CD4-positive, alpha-beta T cell treated with Interferon gamma for 1 hour (primary cell): Measurements from ENCODE around the gene MRPL37.

Experiments used
- DNase-seq: peaks from one replicate; pipeline ENCODE4 v3.0.0-alpha.2; 2020

Gene MRPL37

DNA sequence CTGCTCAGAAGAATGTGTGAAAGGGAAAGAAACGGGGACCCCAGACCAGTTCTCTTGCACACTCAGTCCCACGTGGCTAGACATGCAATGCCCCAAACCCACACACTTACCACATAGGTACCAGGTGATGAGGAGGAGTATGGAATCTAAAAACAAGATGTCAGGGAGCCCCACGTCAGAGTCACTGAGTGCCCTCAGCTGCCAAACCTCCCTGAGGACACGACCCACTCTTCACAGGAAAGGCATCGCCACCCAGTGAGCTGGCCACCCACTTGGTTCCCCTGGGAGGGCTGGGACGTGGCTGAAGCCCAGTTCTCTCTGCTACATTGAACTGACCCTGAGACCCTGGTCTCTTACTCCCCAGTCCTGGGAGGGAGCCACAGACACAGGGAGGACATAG lies 41.4 kb downstream of the MRPL37 start:
- no peak for DNase-seq

GRCh38 chr1:54243022-54243421 lies 43.1 kb downstream of the MRPL37 start:
- no peak for DNase-seq

DNA sequence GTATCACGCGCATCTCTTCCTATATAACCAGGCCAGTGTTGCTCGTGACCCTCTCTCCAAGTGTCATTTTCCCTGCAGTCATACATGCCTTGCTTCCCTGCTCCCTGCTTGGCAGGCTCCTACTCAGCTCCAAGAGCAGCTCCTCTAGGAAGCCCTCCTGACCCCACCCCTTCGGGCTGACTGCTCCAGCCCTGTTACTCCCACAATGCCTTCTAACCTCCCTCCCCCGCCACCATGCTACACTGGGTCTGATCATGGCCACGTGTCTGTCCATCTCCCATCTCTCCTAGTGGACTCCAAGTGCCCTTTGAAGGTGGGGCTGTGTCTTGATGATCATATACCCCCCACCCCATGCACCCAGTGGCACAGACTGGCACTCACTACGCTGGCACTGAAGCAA lies 44.7 kb downstream of the MRPL37 start:
- no peak for DNase-seq

DNA sequence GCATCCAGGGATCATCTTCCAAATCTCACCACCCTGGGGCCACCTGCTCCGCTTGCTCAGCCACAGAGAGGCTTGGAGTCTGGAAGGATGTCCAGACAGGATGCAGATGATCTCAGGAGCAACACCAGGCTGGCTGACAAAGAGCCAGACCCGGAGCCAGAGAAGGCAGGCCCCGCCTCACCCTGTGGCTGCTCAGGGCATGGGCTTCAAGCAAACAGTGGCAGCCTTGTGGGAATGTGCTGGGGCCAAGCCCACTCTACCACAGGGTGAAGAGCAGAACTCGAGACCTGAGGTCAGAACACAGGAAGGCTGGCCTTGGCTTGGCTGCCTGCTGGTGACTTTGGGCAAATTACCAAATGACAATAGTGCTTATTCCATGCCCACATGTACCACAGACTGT lies 45.5 kb downstream of the MRPL37 start:
- no peak for DNase-seq

DNA sequence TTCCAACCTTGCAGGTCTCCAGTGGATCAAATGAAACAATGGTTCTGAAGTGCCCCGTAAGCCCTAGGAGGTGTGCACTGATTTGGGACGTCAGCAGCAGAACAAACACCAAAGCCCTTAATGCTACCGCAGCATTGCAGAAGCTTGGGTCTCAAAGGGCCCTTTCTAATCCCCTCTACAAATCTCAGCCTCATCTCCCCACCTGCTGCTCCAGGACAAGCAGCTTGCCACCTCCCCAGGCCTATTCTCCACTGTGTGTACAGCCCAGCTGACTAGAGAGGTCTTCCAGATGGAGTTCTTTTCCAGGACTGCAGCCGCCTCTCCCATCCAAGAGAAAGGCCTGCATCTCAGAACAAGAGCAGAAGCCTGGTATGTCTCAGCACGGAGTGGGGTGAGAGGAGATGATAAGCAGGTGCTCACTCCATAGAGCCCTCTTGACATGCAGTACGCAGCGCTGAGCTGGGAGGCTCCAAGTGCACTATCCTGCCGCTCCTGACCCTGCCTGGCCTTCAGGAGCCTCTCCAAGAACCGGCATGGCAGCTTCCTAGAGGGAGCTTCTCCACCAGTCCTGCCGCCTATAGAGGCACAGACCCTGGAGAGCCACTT lies 46.3 kb downstream of the MRPL37 start:
- DNase-seq = no peak

DNA sequence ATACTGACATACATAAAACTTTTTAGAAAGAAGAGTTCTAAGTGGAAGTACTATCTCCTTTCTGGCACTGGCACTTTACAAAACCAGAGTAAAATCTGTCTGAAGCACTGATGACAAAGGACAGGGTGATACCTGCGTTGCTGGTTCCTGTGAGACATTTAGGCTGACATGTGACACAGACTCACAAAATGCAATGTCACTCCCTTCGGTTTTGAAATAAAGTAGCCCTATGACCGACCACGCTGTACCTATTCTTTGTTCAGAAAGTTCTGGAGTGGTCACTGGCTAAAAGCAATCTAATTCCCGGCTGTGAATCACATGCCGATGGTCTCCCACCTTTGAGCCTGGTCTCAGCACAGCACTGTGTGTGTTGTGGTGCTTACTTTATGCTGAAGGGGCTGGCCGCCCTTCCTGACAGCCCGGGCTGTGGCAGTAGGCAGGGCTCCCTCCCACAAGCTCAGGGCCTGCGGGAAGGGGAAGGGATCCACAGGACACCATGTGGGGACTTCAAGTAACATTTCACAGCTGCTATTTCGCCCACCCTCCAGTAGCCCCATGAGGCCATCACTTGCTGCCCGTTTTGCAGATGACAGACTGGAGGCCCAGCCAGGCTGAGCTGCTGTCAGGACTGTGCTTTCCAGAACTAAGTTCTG lies 48.0 kb downstream of the MRPL37 start:
- no peak for DNase-seq

- no peak for DNase-seq
Observed at GRCh38 chr1:54248966-54249365, 49.0 kb downstream of the MRPL37 start.

GRCh38 chr1:54249819-54250435 lies 50.0 kb downstream of the MRPL37 start:
- no peak for DNase-seq

DNA sequence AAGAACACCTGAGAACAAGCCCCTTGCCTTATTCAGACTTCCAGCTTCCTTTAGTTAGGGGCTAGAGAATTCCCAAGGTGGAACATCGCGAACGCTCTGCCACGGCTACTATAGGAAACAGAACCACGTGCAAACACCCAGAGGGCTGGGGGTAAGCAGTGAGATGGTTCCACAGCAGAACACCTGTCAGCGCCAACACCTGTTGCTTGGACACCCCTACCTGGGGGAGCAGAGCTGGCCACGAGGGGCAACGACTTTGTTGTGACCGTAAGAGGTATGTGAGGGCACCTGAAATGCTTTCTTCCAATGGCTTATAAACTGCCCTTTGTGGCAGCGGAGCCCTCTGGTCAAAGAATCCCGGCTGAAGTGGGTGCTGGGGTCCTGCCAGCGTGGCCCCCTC lies 50.7 kb downstream of the MRPL37 start:
- no peak for DNase-seq

DNA sequence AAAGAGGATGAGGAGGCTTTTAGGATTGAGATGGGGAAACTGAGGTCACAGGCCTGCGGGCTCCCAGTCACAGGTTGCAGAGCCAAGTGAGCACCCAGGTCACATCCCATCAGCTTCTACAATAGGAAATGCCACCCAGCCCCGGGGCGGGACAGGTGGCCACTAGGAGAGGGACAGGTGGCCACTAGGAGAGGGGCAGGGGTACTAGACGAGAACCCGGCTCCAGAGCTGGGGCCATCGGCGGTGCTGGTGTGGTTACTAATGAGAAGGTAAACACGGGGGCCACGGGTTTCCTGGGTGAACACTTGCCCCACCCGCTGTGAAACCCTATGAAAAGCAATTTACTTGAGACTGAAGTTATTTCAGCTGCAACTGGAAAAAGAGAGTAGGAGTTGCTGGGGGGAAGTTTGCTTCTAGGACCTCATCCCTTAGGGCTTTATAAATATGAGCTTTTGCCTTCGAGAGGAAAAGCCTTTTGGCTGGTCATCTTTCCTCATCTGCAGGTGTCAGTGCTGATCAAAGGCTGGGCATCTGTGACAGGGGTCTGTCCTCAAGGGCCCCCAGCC lies 52.5 kb downstream of the MRPL37 start:
- DNase-seq = no peak

DNA sequence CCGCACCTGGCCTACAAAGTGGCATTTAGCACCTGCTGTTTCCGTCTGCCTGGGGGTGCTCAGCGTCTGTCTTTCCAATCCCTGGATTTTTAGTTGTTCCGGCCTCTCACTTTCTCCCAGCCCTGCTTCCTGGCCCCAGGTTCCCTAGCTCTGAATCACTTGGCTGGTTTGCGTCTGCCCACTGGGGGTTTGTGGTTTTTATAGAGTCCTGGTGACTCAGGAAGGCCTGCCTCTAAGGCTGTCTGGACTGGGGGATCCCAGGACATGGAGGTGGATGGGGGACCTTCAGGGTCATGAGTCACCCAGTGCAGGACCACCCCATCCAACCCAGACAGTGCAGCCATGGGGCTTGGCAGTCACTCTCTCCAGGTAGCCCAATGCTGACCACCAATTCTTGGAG lies 53.5 kb downstream of the MRPL37 start:
- no peak for DNase-seq

- no peak for DNase-seq
Observed at GRCh38 chr1:54254055-54254454, 54.1 kb downstream of the MRPL37 start.

DNA sequence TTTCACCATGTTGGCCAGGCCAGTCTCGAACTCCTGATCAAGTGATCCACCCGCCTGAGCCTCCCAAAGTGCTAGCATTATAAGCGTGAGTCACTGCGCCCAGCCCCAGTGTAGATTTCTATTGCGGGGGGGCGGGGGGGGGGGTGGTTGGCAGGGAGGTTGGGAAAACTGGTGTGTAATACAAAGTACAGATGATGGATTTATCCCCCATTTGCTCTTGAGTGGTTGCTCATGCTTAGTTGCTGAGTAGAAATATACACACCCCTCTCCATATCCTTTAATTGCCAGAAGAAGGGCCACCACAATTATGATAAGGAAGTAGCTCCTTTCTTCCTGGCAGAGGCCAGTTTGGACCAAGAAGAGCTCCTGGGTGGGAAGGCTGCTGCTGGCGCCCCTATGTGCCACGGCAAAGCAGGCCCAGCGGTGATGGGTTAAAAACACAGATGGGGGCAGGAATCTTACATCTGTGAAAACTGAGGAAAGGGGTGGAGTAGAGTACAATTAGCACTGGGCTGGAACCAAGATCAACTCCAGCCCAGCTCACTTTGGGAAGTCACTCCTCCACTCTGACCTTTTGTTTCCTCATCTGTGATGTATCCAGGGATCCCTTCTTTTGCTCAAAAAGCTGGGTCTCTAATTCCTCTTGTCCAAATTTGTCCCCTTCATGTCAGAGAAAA lies 55.2 kb downstream of the MRPL37 start:
- DNase-seq = no peak

DNA sequence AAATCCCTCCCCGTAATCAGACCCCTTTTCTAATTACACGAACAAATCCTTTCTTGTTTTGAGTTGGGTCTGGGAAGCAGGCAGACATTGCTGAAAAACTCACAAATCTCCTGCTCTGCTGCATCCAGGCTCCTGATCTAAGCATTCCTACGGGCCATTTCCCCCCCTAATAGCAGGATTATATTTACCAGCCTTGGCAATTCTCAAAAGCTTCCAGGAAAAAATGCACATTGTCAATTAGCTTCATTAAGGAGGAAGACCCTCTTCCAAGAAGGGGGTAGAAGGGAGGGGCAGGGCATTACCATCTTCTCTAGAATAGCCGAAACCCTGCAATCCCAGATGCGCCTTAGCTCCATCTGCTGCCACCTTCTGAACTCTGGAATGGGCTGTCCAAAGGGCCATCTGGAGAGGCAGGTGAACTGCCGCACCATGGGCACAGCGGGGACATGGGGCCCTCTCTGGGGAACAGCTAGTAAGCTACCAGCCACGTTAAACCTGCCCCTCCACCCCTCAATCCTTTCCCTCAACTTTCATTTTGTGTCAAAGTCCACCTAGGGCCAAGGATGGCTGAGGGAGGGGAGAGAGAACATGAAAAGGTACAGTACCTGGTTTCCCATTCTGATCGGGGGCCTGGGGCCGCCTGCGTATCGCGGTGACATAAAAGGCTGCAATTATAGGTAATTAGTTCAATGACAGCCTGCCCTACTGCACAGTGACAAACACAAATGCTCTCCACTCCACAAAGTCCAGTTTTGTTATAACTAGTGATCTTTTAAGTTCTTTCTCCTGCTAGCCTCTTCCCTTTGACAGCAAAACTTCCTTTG lies 56.8 kb downstream of the MRPL37 start:
- DNase-seq = no peak

- no peak for DNase-seq
Observed at GRCh38 chr1:54257346-54257620, 57.3 kb downstream of the MRPL37 start.

- DNase-seq = no peak
Observed at GRCh38 chr1:54257876-54258275, 57.9 kb downstream of the MRPL37 start.

DNA sequence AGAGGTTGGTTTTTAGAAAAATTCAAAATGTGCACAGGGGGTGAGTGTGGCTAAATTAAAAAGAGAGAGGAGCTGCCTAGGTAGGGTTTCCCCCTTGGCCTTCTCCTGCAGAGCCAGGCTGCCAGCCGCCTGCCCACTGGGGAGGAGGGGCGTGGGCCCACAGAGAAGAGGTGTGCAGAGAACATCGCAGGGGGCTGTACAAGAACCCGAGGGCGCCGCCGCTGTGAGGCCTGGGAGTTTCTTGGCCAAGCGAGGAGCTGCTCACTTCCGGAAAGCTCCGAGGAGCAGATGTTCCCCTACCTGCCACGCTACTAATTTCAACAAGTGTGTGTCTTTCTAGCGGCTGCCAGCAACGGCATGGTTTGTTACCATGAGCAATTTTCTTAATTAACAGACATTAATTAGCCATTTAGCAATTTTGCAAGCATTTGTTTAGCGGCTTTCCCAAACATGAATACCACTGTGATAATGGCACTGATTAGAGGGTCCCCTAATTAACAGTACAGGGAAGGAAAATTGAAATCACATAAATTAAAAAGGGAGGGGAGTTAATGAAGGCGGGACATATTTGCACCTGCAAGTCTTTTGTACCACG lies 59.7 kb downstream of the MRPL37 start:
- no peak for DNase-seq

- no peak for DNase-seq
Observed at GRCh38 chr1:54260810-54261209, 60.8 kb downstream of the MRPL37 start.

DNA sequence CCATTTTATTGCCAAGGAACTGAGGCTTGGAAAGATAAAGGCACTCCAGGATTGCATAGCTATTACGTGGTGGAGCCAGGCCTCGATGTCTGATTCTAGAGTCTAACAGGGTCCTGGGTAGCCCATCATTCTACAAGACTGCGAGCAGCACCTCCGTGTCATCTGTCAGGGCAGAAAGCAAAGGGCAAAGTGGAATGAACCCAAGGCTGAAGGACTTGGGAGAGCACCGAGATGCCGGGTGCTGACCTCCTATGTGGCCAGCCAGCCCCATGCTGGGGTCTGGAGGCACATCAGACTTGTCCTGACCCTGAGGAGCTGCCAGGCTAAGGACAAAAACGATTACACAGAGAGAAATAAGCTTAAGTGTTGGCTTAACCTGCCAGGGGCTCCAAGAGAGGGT lies 62.3 kb downstream of the MRPL37 start:
- no peak for DNase-seq

DNA sequence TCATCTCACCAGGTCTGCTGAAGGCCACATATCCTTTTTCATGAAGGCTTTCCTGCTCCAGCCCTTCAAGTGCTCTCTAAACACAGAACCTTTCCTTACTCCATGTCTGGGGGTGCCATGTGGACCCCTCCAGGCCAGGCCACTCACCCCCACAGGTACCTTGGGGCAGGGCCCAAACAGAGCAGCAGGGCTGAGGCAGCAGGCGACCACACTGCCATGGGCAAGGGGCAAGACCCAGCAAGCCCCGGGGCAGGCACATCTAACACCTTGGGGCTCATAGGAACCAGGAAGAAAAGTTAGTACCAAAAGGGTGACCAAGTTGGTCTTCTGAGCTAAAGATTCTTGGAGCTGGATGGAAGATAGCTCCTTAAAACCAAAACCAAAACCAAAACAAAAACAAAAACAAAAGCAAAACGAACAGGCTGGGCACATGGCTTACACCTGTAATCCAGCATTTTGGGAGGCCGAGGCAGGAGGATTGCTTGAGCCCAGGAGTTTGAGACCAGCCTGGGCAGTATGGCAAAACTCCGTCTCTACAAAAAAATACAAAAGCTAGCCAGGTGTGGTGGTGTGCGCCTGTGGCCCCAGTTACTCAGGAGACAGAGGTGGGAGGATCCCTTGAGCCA lies 63.7 kb downstream of the MRPL37 start:
- DNase-seq = no peak

- DNase-seq = no peak
Observed at GRCh38 chr1:54265126-54265525, 65.2 kb downstream of the MRPL37 start.

DNA sequence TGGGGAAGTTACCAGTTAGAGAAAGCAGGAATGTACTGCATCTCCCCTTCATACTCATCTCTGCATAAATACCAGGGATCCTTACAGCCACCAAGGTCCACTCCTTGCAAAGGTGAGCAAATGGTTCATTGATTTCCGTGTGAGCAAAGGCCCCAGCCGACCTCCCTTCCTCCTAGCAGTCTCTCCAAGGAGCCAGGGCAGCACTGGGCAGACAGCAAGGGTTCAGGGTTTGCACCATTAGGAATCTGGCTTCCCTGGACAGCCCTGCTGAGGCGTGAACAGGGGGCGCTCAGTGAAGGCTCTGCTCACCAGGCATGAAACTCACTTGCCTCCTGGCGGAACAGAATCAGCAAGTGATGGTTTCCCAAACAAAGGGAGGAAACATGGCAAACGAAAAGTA lies 65.7 kb downstream of the MRPL37 start:
- DNase-seq = no peak
